GM12878 (cell line): ENCODE results near the gene ADK. TPM values are rescaled to one million over a fixed set of nuclear protein-coding genes. Genes with fewer than 3 reads are reported as not detected.

Experiments
- ATAC-seq: fragments of 200-7000 bp; cut with Tn5 transposase; 3 replicates; pipeline ENCODE4 v1.9.1; 2020; ENCODE audit warnings: mild to moderate bottlenecking, moderate library complexity
- BruUV-seq: library from RNA; stranded (reverse); fragments of 400-500 nt; replicated peaks from 2 replicates; lab custom pipeline; 2021; lab: Mats Ljungman, UMichigan
- CTCF ChIA-PET: fragments of 300-600 bp; sonication (Branson Sonifier 250); formaldehyde crosslinking; extraction: SDS; loops from one replicate; lab custom pipeline; 2021; ENCODE audit warnings: inconsistent platforms; lab: Yijun Ruan, JAX
- POLR2A ChIA-PET: fragments of 350-600 bp; formaldehyde crosslinking; extraction: SDS; loops from one replicate; lab custom pipeline; 2021; ENCODE audit warnings: inconsistent platforms; lab: Charles Lee
- RAD21 ChIA-PET: fragments of 300-600 bp; sonication (Branson Sonifier 250); formaldehyde crosslinking; loops from one replicate; lab custom pipeline; 2023; ENCODE audit warnings: antibody characterized with exemption; ENCODE audit not compliant: unreplicated experiment; lab: Charles Lee
- SMC1A ChIA-PET: fragments of 300-600 bp; sonication (Branson Sonifier 250); formaldehyde crosslinking; loops from one replicate; lab custom pipeline; 2023; ENCODE audit not compliant: unreplicated experiment, uncharacterized antibody; lab: Charles Lee
- DNase-seq: peaks from one replicate; pipeline ENCODE4 v3.0.0-alpha.2; 2011; ENCODE audit warnings: low read depth, low spot score
- FAIRE-seq: peaks from 3 replicates; lab custom pipeline; 2011; peaks lifted over from hg19 to GRCh38; lab: Jason Lieb, UNC
- H2AFZ ChIP-seq: 2 replicates; pipeline ENCODE4 v1.6.0; 2011; ENCODE audit warnings: low read depth, low read length, control low read depth; ENCODE audit not compliant: control insufficient read depth
- H3K27ac ChIP-seq: 2 replicates; pipeline ENCODE4 v1.5.1; 2011; ENCODE audit warnings: control low read depth; ENCODE audit not compliant: control insufficient read depth, insufficient read depth
- H3K27me3 ChIP-seq, 2 experiments: replicated peaks in 1 of 2; 2 replicates each; pipeline versions ENCODE4 v1.6.0 to v1.6.1; 2011; ENCODE audit warnings: low read length in 1 of 2; ENCODE audit not compliant: control insufficient read depth in 2 of 2, insufficient read depth in 2 of 2
- H3K36me3 ChIP-seq, 2 experiments: 2 replicates each; pipeline ENCODE4 v1.5.1; 2011; ENCODE audit warnings: low read length in 1 of 2; ENCODE audit not compliant: control insufficient read depth in 2 of 2, insufficient read depth in 2 of 2
- H3K4me1 ChIP-seq: 2 replicates; pipeline ENCODE4 v1.6.1; 2011; ENCODE audit warnings: mild to moderate bottlenecking, low read length, moderate library complexity, mixed read lengths; ENCODE audit not compliant: control insufficient read depth, insufficient read depth
- H3K4me2 ChIP-seq: 2 replicates; pipeline ENCODE4 v1.6.0; 2011; ENCODE audit warnings: control low read depth; ENCODE audit not compliant: control insufficient read depth, insufficient read depth
- H3K4me3 ChIP-seq: fragments of 200-600 bp; sonication (generic); 2 replicates; pipeline ENCODE4 v1.5.1; 2016
- H3K79me2 ChIP-seq: 2 replicates; pipeline ENCODE4 v1.6.0; 2011; ENCODE audit warnings: low read length; ENCODE audit not compliant: control insufficient read depth, insufficient read depth
- H3K9ac ChIP-seq: 2 replicates; pipeline ENCODE4 v1.8.0; 2011; ENCODE audit warnings: low read length, control low read depth, mixed read lengths; ENCODE audit not compliant: control insufficient read depth, insufficient read depth
- H3K9me3 ChIP-seq: replicated peaks from 3 replicates; pipeline ENCODE4 v1.5.1; 2011; ENCODE audit warnings: mild to moderate bottlenecking, low read length; ENCODE audit not compliant: control insufficient read depth, insufficient read depth
- H4K20me1 ChIP-seq: 2 replicates; pipeline ENCODE4 v1.6.0; 2011; ENCODE audit not compliant: control insufficient read depth, insufficient read depth
- CHD4 ChIP-seq: fragments of 200-600 bp; sonication (generic); IDR thresholded peaks from 2 replicates; pipeline ENCODE4 v1.6.1; 2016; ENCODE audit warnings: mild to moderate bottlenecking
- FOXK2 ChIP-seq: fragments of 450-650 bp; IDR thresholded peaks from 2 replicates; pipeline ENCODE4 v1.6.1; 2017; ENCODE audit warnings: mild to moderate bottlenecking, moderate library complexity
- IRF3 ChIP-seq: fragments of 450-650 bp; IDR thresholded peaks from 2 replicates; pipeline ENCODE4 v1.6.1; 2014; ENCODE audit warnings: mild to moderate bottlenecking
- MEF2A ChIP-seq: IDR thresholded peaks from 2 replicates; pipeline ENCODE4 v1.6.1; 2011; ENCODE audit warnings: low read depth, mild to moderate bottlenecking, low read length, moderate library complexity; ENCODE audit not compliant: insufficient read depth
- NR2F1 ChIP-seq: fragments of 450-650 bp; conservative IDR thresholded peaks from 2 replicates; pipeline ENCODE4 v1.6.1; 2017; ENCODE audit warnings: mild to moderate bottlenecking
- SREBF2 ChIP-seq: IDR thresholded peaks from 2 replicates; pipeline ENCODE4 v1.6.1; 2012; ENCODE audit warnings: mild to moderate bottlenecking, low read length
- WGBS: methylation state at CpG from one replicate; pipeline ENCODE4 v1.1.6; 2016; ENCODE audit warnings: low lambda C conversion rate; ENCODE audit not compliant: insufficient replicate concordance, insufficient coverage; ENCODE audit errors: missing lambda C conversion rate; 5-methylcytosine and 5-hydroxymethylcytosine counted together
- in situ Hi-C: fragments of 300-500 bp; cut with MboI; formaldehyde crosslinking; loops from 9 replicates; pipeline ENCODE4 v1.14.3; 2018; ENCODE audit warnings: mixed read lengths
- intact Hi-C: fragments of 100-400 bp; cut with micrococcal nuclease; formaldehyde crosslinking; loops from one replicate; pipeline ENCODE4 v1.14.2; 2022; ENCODE audit not compliant: unreplicated experiment
- polyA plus RNA-seq, 11 experiments: library from polyadenylated mRNA; depleted of rRNA in 4 of 11; unstranded in 6 of 11; stranded (reverse) in 5 of 11; fragments of >200 nt; fragmentation: Nextera tagmentation in 4 of 11; fragmentation: Illumina TruSeq in 1 of 11; extraction: Ambion mirVana in 4 of 11; extraction: Trizol in 1 of 11; gene quantifications; 1 replicate in 1 of 11; 2 replicates in 10 of 11; pipeline versions ENCODE4 v1.2.1 to v1.2.3, GENCODE V29; 2011 to 2016; ENCODE audit warnings: inconsistent platforms in 2 of 11, missing spikeins in 2 of 11, low read depth in 1 of 11
- total RNA-seq, 4 experiments: library from RNA; depleted of rRNA in 3 of 4; stranded (reverse); fragments of >200 nt in 3 of 4; fragmentation: Illumina TruSeq in 1 of 4; extraction: Trizol in 1 of 4; gene quantifications; 2 replicates each; pipeline versions ENCODE4 v1.2.1 to v1.2.3, GENCODE V29; 2013 to 2021

The ADK gene
- total and polyA plus RNA-seq, 10 of the 15 experiments (the other 5 are each of a cell fraction or from before 2014, with no cell fraction given): 42.0 to 151 (median 81.6) TPM

DNA sequence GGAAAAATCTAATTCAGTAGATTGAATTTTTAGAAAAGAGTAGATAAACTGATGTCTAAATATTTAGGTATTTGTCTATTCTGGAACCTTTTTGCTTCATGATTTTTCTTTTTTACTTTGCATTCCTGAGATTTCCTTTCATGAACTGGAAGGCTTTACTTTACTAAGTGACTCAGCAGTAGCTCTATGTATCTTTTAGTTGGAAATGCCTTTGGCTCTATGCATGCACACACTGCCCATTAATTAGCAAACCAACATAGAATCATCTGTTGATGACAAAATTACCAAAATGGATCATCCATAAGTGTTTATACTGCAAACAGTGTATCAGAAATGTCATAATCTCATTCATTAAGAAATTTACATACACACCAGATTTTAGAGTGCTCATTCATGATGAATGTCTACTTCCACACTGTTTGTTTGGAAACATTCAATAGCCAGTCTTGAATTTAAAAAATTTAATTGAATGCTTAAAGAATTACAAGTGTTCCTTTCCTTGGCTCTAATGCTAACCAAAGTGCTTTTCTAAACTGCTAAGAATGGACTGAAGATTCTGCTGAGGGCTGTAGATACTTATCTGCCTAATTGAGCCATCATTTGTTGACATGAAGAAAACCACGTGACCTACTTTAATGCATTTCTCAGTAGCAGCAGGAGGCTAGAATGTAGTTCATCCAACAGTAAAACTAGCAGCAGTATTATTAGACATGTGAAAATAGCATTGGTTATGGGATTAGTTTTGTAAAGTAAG, 282.0 kb downstream of the ADK start (continued):
- TF ChIP-seq CHD4 (no peak), FOXK2 (no peak)
- TF ChIP-seq, all 136 proteins: peak for 0

- FAIRE-seq (no peak), DNase-seq (no peak), ATAC-seq (no peak)
- in situ Hi-C loops (no loop called here), intact Hi-C loops (no loop called here)
- H3K36me3 ChIP-seq: no peaks in the 10 kb centered on the region
- TF ChIP-seq NR2F1 (no peak), IRF3 (no peak), MEF2A (no peak), SREBF2 (no peak; the same call in 1 of the 2 replicates)
- 94% methylated on average over 1 of the region's 1 CpG for WGBS
- H2AFZ ChIP-seq: no peak overlapping the region
- no peak overlapping the region for H3K4me3 ChIP-seq
- no peak overlapping the region for H3K9ac ChIP-seq
- H3K27ac ChIP-seq: no peak overlapping the region
- ChIA-PET POLR2A (no interaction called here), CTCF (no interaction called here), RAD21 (no interaction called here), SMC1A (no interaction called here)
- BruUV-seq: no TSS peak
- H3K79me2 ChIP-seq: no peaks in the 10 kb centered on the region
- no peaks in the 10 kb centered on the region for H4K20me1 ChIP-seq
- H3K4me2 ChIP-seq: no peak overlapping the region
- no peaks in the 10 kb centered on the region for H3K4me1 ChIP-seq
- no peaks in the 10 kb centered on the region for H3K9me3 ChIP-seq
- H3K27me3 ChIP-seq: no peaks in the 10 kb centered on the region
These were observed 282.6 kb downstream of the ADK start for GRCh38 chr10:74433595-74433956.
